ENCODE data around the gene AGAP3.

Gene AGAP3

DNA sequence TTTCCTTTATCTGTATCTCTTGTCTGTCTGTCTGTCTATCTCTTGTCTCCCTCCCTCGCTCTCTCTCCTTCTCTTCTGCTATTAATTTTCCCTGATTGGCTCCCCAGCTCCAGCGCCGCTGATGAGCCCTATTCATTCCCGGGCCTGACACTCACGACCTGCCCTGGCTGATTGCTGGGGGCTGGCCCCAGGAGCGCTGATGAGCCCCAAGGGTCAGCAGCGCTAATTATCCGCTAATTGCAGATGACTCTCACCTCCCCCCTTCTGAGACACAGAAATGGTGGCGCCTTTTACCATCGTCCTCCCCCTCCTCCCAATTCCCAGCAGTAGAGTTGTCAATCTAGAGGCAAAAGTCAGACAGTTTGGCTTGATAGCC is 82.5 kb downstream of the AGAP3 start:
- DNase-seq = no peak

- no peak for DNase-seq
Observed at GRCh38 chr7:151172273-151173141, 86.2 kb downstream of the AGAP3 start.

DNA sequence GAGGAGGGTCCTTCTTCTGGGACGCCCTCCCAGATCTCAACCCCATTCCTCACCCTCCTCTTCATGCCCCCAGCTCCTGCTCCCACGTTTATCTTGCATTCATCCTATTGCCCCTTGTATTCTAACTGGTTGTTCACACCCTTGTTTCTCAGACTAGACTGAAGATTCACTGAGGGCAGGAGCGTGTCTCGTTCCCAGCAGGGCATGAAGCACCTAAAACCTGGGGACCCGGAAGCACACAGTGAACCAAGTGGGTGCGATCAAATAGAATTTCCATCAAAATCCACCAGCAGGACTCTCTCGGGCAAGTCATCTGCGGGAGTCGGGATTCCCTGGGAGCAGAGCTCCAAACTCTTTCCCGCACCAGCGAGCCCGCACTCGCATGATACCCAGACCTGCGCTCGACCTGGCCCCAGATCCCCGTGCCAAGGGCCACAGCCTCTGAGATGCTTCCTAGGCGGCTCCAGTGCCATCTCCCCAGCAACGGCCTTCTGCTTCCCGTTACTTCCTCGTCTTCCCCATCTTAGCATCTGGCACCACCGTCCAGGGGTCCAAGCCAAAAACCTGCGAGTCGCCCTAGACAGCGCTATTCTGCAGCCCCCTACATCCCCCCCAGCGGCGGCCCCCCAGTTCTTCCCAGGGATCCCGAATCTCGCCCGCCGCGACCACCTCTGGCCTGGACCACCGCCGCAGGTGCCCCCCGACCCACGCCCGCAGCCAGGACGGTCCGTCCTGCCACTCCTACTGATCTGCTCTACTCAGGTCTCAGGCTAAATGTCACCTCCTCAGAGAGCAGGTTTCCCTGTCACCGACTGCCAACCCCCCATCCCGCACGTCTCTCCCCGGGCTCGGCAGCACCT is 87.3 kb downstream of the AGAP3 start:
- DNase-seq = no peak

- DNase-seq = no peak
Observed at GRCh38 chr7:151174246-151175046, 88.2 kb downstream of the AGAP3 start.

DNA sequence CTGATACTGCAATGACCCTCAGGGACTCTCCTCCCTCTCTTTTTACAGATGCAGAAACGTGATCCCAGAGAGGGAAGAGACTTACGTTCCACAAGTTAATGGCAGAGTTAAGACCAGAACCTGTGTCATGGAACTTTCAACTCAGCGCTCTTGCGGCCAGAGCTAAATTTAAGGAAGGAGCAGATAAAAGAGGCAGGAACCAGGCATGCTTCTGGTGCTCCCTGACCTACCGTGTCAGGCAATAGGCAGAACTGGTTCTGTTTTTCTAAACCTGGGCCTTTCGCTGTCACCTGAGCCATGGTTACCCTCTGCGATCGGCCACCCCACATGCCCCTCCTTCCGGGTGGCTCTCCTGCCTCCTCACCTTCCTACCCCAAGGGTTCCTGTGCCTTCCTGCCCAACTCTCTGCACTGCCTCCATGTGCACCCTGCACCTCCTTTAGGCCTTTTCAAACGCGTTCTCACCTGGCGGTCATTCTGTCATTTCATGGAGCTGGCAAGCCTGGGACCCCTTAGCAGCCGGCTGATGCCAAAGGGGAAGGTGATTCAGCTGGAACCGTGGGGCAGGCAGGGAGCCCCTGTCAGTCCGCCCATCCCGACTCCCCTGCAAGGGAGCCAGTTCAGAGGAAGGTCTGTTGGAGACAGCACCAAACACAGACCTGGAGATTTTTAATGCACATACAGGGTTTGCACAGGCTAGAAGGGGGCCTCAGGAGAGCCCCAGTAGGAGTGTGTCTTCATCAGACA is 88.9 kb downstream of the AGAP3 start:
- DNase-seq = no peak

- DNase-seq = no peak
Observed at GRCh38 chr7:151175793-151176311, 89.6 kb downstream of the AGAP3 start.

DNA sequence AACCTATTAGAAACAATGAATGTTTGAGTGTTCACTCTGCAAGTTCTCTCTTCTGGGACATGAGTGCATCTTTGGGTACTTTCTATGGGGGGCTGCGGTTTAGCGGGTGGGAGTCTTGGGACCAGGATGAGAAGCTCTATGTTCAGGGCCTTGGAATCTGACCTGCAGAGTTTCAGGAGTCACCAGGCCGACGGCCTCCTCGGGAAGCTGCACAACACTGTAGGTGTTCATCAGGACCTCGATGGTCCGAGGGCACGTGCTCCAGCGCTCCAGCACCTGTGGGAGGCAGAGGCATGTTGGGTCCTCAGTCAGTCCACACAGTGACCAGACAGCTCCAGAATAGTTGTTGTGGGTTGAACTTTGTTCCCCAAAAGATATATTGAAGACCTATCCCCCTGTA is 90.1 kb downstream of the AGAP3 start:
- no peak for DNase-seq

GRCh38 chr7:151177310-151177709 is 91.0 kb downstream of the AGAP3 start:
- DNase-seq = no peak

DNA sequence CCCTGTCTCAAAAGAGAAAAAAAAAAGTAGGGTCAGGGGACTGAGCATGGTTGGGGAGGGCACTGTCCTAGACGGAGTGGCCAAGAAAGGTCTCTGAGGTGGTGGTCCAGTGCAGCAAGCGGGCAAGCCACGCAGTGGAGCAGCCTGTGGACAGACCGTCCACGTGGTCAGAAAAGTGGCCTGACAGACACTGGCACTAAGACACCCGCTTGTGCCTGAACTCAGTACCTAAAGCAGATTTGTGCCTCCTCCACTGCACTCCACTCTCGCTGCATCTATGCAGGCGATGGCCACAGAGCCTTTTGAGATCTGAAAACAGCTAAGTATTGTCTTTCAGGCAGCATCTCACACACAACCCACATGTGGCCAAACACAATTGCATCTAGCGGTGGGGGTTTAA is 92.0 kb downstream of the AGAP3 start:
- DNase-seq = no peak

DNA sequence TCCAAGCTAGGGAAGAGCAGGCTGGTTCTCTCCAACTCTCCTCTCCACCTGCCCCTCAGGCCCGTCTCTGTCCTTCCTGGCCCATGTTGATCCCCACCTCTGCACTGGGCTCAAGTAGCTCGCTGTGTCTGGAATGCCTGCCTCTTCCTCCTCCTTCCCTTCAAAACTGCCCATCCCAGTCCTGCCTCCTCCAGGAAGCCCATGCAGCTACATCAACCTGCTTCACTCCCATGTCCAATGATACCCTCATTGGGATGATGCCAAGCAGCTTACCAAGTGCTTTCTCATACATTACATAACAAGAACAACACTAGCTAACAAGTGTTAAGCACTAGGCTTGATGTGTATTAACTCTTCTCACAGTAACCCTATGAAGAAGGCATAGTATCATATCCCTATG is 92.6 kb downstream of the AGAP3 start:
- no peak for DNase-seq

DNA sequence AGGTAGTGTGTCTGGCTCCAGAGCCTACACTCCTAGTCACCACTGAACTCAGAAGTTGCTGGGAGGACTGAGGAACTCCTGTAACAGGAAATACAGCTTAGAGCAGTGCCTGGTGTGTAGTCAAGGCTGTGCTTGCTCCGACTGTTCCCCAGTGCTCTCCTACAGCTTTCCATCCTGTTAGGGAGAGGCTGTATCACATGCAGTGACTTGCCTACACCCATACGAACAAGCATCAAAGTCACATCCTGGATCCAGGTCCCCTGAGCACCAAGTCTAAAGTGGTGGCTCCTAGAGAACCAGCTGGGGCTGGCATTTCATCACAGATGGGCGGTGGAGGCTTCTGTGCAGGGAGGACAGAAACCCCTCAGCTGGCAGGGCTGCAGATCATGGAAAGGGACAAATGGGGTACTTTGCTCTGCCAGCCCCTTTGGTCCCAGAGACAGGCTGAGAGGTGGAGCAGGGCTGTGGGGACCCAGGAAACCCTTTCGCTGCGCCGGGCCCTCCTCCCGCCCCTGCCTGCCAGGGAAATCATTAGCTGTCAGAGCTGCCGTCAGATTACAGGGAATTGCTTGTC is 93.1 kb downstream of the AGAP3 start:
- DNase-seq = no peak

- no peak for DNase-seq
Observed at GRCh38 chr7:151179946-151180345, 93.7 kb downstream of the AGAP3 start.

DNA sequence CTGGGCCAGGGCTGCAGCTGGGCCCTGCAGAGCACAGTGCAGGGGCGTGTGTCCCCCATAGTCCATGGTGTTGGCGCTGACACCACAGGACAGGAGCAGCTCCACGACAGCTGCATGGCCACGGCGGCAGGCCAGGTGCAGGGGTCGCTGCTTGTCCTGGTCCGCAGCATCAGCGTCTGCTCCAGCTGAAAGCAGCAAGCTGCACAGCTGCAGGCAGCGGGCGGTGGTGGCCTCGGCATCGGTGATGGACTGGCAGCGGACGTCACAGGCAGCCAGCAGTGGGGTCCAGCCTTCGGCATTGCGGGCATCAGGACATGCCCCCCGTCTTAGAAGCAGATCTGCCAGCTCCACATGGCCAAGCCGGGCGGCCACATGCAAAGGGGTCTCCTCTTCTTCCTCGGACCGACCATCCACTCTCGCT is 94.7 kb downstream of the AGAP3 start:
- no peak for DNase-seq

- no peak for DNase-seq
Observed at GRCh38 chr7:151185762-151186639, 99.7 kb downstream of the AGAP3 start.

DNA sequence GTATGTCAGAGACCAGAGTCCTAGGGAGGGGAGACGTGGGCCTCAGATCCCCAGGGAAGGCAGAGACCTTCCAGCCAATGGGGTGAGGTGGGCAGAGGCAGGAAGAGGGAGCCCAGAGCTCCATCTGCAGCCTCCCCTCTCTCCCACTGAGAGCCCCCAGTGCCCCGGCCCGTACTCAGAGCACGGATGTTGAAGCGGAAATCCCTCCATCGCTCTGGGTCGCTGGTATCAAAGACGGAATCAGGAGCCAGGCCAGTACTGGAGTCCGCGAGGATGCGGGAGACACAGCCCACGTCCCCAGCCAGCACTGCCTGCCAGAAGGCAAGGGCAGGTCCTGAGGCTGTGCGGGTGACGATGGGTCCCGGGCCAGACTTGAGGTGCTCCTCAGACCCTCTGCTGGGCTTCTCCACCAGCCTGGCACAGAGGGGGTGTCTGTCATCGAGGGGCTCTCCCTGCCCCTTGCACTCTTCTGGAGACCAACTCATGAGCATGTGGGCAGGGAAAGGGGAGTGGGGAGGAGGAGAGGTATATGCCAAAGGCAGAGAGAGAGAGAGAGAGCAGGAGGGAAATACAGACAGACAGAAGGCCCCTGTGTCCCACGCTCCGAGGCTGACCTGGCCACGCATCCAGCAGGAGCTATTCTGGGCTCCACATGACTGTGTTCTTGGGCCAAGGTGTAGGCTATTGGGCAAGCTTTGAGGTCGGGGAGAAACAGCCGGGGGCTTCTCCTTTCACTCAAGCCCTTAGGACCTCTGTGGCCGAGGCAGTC is 100.5 kb downstream of the AGAP3 start, which contains the start of gene ASB10:
Gene ASB10 (minus strand): TSS at position 611 of the 769 bp plus-strand sequence. CDS start 120 bp downstream, at position 491.
- no peak for DNase-seq

DNA sequence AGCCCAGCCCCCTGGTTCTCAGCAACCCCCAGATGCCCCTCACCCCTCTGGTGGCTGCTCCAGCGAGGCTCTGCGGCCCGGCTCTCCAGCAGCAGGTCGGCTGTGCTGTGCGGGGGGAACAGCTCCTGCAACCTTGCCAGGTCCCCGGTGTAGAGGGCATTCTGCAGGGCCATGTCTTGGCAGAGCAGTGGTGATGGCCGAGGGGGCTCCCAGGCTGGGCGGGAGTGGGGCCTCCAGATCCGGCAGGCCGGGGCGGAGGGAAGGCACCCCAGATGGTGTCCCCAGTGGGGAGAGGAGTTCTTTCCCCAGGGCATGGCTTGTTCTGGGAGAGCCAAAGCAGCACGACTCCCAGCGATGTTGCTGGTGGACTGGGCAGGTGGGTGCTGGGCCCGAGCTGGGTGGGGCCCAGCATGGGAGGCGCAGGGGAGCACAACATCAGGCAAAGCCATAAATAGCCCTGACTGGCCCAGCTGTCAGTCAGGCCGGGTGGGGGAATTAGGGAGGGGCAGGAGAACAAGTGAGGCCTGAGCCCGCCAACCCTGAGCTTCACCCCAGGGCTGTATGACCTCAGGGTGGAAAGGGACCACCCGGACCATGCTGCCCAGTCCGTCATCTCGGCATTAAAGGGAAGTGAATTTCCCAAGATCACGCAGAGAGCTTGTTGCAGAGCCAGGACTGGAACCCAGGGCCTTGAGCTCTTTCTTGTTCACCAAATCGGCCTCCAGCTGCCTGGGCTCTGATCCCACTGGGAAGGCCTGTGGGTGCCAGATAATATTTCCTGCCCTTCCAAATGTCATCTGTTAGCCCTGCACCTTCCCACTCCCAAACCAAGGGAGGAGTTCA is 101.4 kb downstream of the AGAP3 start:
- no peak for DNase-seq

DNA sequence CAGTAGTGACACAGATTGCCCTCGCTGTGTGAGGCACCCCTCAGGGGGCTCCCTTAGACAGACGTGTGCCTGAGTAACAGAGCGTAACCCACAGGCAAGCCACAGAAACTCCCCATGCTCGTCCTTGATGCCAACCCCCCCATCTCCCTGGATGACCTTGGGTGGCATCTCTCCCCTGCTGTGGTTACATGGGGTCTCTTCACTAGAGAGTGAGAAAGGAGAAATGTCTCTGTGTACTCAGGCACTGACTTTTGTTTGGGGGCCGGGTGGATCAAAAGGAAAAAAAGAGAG is 101.9 kb downstream of the AGAP3 start:
- no peak for DNase-seq

DNA sequence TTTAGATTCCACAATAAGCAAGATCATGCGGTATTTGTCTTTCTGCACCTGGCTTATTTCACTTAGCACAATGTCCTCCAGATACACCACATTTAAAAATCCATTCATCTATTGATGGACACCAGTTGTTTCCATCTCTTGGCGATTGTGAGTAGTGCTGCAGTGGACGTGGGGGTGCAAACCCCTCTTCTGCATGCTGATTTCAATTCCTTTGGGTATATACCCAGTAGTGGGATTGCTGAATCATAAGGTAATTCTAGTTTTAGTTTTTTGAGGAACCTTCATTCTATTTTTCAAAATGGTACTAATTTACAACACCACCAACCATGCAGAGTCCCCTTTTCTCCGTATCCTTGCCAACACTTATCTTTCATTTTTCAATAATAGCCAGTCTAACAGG is 102.8 kb downstream of the AGAP3 start:
- no peak for DNase-seq

DNA sequence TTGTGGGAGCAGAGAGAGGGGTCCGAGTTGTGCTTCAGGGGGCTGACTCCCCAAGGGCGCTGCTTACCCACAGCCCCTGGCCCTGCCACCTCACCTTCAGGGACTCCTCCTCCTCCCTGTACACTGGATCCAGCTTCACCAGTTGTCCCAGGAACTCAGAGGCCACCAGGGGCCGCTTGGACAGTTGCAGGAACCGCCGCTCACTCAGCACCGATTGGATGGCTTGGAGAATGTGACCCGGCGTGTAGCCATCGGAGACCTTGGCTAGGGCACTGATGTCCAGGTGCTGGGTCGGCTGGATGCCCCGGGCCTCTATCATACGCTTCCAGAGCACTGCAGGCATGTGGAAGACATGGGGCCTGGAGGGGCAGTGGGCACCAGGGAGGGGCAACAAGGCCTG is 105.3 kb downstream of the AGAP3 start:
- no peak for DNase-seq

All from NCI-H187 treated with DMSO at 0.1 percent for 48 hours (cell line).